Left lung (tissue), 10 donors: ENCODE data around the gene ALCAM. TPM values are rescaled to one million over a fixed set of nuclear protein-coding genes. Genes with fewer than 3 reads are reported as not detected.

Experiments
- ATAC-seq: fragments of 200-7000 bp; cut with Tn5 transposase; one replicate; pipeline ENCODE4 v1.9.1; 2020; ENCODE audit warnings: moderate library complexity
- DNase-seq, 4 donors: peaks; one replicate each; pipeline ENCODE4 v3.0.0-alpha.2; 2013 to 2020
- H3K27ac ChIP-seq, 2 donors: fragments of 200-600 bp; sonication (generic) in 1 of 2; one replicate each; pipeline versions ENCODE4 v1.5.0 to v1.8.0; 2020 to 2021
- H3K27me3 ChIP-seq, 2 donors: fragments of 200-600 bp; sonication (generic) in 1 of 2; one replicate each; pipeline versions ENCODE4 v1.5.0 to v1.8.0; 2020 to 2021
- H3K36me3 ChIP-seq, 2 donors: fragments of 200-600 bp; sonication (generic) in 1 of 2; one replicate each; pipeline versions ENCODE4 v1.5.0 to v1.8.0; 2020 to 2021
- H3K4me1 ChIP-seq, 2 donors: fragments of 200-600 bp; one replicate each; pipeline ENCODE4 v1.8.0; 2021
- H3K4me3 ChIP-seq, 2 donors: fragments of 200-600 bp; sonication (generic) in 1 of 2; one replicate each; pipeline versions ENCODE4 v1.5.0 to v1.8.0; 2020 to 2021; ENCODE audit warnings: mild to moderate bottlenecking in 1 of 2
- H3K9me3 ChIP-seq, 2 donors: fragments of 200-600 bp; sonication (generic) in 1 of 2; one replicate each; pipeline versions ENCODE4 v1.5.0 to v1.8.0; 2020 to 2021
- CTCF ChIP-seq, 2 donors: fragments of 200-600 bp; sonication (generic) in 1 of 2; IDR thresholded peaks; one replicate each; pipeline versions ENCODE4 v1.5.0 to v1.8.0; 2021; ENCODE audit warnings: antibody characterized with exemption in 2 of 2
- intact Hi-C, 2 donors: fragments of 100-400 bp; cut with DNase I; formaldehyde crosslinking; loops; one replicate each; pipeline versions ENCODE4 v1.11.2 to v1.14.2; 2022
- polyA plus RNA-seq, 6 donors: library from polyadenylated mRNA; unstranded; fragments of 120-200 nt; gene quantifications; one replicate each; pipeline ENCODE4 v1.2.1, GENCODE V29; 2013; ENCODE audit not compliant: insufficient read length in 6 of 6
- total RNA-seq, 2 donors: library from RNA; stranded (reverse); fragmentation: NEBNext Ultra II Directional; extraction: Animal tissue kit (Norgen Biotek cat#: 25700); gene quantifications; one replicate each; pipeline ENCODE4 v1.2.1, GENCODE V29; 2021
- donor health status: DM: no; HTN: yes; CAD: no.
- donor health status: DM: no; HTN: no; CAD: no.

ALCAM gene
- total and polyA plus RNA-seq, 8 donors: 84.2 to 170 (median 127) TPM

- no peak for TF ChIP-seq CTCF (IDR thresholded peaks at IDR 0.05)
- Histone ChIP-seq H3K9me3 (no peaks in the 10 kb centered on the region), H3K4me3 (no peak overlapping the region), H3K27ac (no peak overlapping the region), H3K36me3 (no peaks in the 10 kb centered on the region), H3K4me1 (no peaks in the 10 kb centered on the region), H3K27me3 (no peaks in the 10 kb centered on the region)
- ATAC-seq (no peak), DNase-seq (no peak)
- intact Hi-C loops: no loop called here
These were observed 41.8 kb upstream of the ALCAM start for GRCh38 chr3:105324951-105325350.

- intact Hi-C loops: no loop called here
- TF ChIP-seq CTCF (IDR thresholded peaks at IDR 0.05): no peak
- no peak for DNase-seq
- Histone ChIP-seq H3K27me3 (no peaks in the 10 kb centered on the region), H3K4me3 (no peak overlapping the region), H3K9me3 (peaks cover 0 to 3% of the 10 kb centered on the region in 2 donors), H3K36me3 (no peaks in the 10 kb centered on the region), H3K4me1 (no peaks in the 10 kb centered on the region), H3K27ac (no peak overlapping the region)
- ATAC-seq: no peak
These were observed 38.9 kb upstream of the ALCAM start for GRCh38 chr3:105327662-105328337.

GRCh38 chr3:105328338-105328730 is 38.4 kb upstream of the ALCAM start:
- Histone ChIP-seq H3K4me3 (no peak overlapping the region), H3K27ac (no peak overlapping the region), H3K9me3 (peaks cover 0 to 3% of the 10 kb centered on the region in 2 donors), H3K36me3 (no peaks in the 10 kb centered on the region), H3K27me3 (no peaks in the 10 kb centered on the region), H3K4me1 (no peaks in the 10 kb centered on the region)
- no peak for TF ChIP-seq CTCF (IDR thresholded peaks at IDR 0.05)
- ATAC-seq (no peak), DNase-seq (no peak)
- intact Hi-C loops: no loop called here

GRCh38 chr3:105332961-105333360 is 33.7 kb upstream of the ALCAM start:
- TF ChIP-seq CTCF (IDR thresholded peaks at IDR 0.05): no peak
- no peak overlapping the region for H3K27ac ChIP-seq
- ATAC-seq: no peak
- intact Hi-C loops: no loop called here
- no peak for DNase-seq
- H3K36me3 ChIP-seq: no peaks in the 10 kb centered on the region
- no peak overlapping the region for H3K4me3 ChIP-seq
- no peaks in the 10 kb centered on the region for H3K4me1 ChIP-seq
- H3K27me3 ChIP-seq: no peaks in the 10 kb centered on the region
- H3K9me3 ChIP-seq: peaks cover 0 to 3% of the 10 kb centered on the region in 2 donors

- DNase-seq: no peak
- no peak for TF ChIP-seq CTCF (IDR thresholded peaks at IDR 0.05)
- Histone ChIP-seq H3K9me3 (peaks cover 0 to 3% of the 10 kb centered on the region in 2 donors), H3K4me3 (no peak overlapping the region), H3K36me3 (no peaks in the 10 kb centered on the region), H3K27ac (no peak overlapping the region), H3K27me3 (no peaks in the 10 kb centered on the region), H3K4me1 (no peaks in the 10 kb centered on the region)
- ATAC-seq: no peak
- intact Hi-C loops: no loop called here
These were observed 32.4 kb upstream of the ALCAM start for GRCh38 chr3:105334138-105334882.
